Measurements from ENCODE around the gene REST.

GRCh38 chr4:56874923-56875322, 32.8 kb upstream of the REST start:
- TF ChIP-seq POLR2AphosphoS5 (IDR thresholded peaks at IDR 0.05; ENCODE audit: low read depth, low read length) = no peak
- TF ChIP-seq, protein P1, sequence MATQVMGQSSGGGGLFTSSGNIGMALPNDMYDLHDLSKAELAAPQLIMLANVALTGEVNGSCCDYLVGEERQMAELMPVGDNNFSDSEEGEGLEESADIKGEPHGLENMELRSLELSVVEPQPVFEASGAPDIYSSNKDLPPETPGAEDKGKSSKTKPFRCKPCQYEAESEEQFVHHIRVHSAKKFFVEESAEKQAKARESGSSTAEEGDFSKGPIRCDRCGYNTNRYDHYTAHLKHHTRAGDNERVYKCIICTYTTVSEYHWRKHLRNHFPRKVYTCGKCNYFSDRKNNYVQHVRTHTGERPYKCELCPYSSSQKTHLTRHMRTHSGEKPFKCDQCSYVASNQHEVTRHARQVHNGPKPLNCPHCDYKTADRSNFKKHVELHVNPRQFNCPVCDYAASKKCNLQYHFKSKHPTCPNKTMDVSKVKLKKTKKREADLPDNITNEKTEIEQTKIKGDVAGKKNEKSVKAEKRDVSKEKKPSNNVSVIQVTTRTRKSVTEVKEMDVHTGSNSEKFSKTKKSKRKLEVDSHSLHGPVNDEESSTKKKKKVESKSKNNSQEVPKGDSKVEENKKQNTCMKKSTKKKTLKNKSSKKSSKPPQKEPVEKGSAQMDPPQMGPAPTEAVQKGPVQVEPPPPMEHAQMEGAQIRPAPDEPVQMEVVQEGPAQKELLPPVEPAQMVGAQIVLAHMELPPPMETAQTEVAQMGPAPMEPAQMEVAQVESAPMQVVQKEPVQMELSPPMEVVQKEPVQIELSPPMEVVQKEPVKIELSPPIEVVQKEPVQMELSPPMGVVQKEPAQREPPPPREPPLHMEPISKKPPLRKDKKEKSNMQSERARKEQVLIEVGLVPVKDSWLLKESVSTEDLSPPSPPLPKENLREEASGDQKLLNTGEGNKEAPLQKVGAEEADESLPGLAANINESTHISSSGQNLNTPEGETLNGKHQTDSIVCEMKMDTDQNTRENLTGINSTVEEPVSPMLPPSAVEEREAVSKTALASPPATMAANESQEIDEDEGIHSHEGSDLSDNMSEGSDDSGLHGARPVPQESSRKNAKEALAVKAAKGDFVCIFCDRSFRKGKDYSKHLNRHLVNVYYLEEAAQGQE (IDR thresholded peaks at IDR 0.05; ENCODE audit: insufficient read depth in 1 of 2, low read depth in 2 of 2, low read length in 2 of 2) = no peak
